ENCODE results near the gene NTRK3.
A peak's percentile ranks its signal among the peaks of the same experiment; 100 is the strongest.

Gene NTRK3

DNA sequence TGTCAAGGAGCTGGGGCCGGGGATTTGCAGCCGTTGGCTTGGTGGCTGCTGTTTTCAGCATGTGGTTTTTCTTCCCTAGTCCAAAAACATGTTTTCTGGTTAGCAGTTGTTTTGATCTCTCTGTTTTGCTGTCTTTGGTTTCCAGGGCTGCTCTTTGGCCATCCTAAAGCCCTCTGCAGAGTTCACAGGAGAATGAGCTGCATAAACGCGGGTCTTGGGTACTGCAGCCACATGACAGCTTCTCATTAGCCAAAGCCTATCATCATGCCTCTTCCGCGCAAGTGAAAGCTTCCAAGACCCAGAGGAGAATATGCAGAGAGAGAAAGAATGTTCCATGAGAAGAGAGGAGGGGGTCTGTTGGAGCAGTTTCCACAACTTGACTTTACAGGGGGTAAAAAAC lies 138.5 kb downstream of the NTRK3 start:
- no peak overlapping the region for H3K4me3 ChIP-seq (ENCODE audit: severe bottlenecking)

DNA sequence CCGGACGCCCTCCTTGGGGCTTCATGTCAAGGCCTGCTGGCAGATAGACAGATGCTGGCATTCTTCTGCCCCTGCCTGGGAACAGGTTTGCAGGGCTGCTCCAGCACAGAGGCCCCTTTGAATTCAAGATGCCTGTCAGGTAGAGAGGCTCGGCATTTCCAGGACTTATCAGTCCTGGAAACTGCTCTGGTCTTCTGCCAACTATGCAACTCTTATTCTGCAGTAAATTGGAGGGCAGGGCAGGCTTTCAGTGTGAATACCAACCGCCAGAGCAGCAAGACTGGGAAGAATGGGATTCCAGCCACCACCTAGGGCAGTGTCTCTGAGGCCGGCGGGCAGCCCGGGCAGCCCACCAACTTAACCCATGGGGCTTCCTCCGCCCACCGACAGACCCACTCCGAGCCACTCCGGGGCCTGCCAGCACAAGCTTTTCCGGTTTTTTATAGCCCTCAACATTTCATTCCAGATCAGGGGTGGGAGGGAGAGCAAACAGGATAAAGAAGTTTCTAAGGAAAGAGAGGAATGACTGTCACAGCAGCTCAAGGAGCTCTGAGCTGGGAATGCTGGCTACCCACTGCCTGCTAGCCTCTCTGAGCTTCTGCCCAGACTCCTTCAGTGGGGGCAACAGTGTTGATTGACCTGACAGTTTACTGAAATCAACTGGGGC lies 140.9 kb downstream of the NTRK3 start:
- no peak overlapping the region for H3K27ac ChIP-seq (ENCODE audit: poor library complexity, severe bottlenecking)
- H3K9me3 ChIP-seq (ENCODE audit: severe bottlenecking) = no peaks in the 10 kb centered on the region
- no peaks in the 10 kb centered on the region for H3K36me3 ChIP-seq (ENCODE audit: low read depth)
- TF ChIP-seq, protein P1, sequence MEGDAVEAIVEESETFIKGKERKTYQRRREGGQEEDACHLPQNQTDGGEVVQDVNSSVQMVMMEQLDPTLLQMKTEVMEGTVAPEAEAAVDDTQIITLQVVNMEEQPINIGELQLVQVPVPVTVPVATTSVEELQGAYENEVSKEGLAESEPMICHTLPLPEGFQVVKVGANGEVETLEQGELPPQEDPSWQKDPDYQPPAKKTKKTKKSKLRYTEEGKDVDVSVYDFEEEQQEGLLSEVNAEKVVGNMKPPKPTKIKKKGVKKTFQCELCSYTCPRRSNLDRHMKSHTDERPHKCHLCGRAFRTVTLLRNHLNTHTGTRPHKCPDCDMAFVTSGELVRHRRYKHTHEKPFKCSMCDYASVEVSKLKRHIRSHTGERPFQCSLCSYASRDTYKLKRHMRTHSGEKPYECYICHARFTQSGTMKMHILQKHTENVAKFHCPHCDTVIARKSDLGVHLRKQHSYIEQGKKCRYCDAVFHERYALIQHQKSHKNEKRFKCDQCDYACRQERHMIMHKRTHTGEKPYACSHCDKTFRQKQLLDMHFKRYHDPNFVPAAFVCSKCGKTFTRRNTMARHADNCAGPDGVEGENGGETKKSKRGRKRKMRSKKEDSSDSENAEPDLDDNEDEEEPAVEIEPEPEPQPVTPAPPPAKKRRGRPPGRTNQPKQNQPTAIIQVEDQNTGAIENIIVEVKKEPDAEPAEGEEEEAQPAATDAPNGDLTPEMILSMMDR (IDR thresholded peaks at IDR 0.05; ENCODE audit: poor library complexity, severe bottlenecking) = no peak
- ATAC-seq (ENCODE audit: low read depth) (peak; percentile 30; the same call in 2 of the 3 replicates), DNase-seq (ENCODE audit: low spot score) (no peak)
- H3K4me1 ChIP-seq (ENCODE audit: insufficient read depth, poor library complexity, severe bottlenecking) = no peaks in the 10 kb centered on the region
- H3K4me3 ChIP-seq (ENCODE audit: severe bottlenecking) = no peak overlapping the region
- H3K27me3 ChIP-seq (ENCODE audit: insufficient read depth, poor library complexity, severe bottlenecking) = peaks cover 5% of the 10 kb centered on the region

More for the DNA sequence above, 138.5 kb downstream of the NTRK3 start:
- ATAC-seq (ENCODE audit: low read depth) (no peak), DNase-seq (ENCODE audit: low spot score) (no peak)
- Histone ChIP-seq H3K9me3 (ENCODE audit: severe bottlenecking) (no peaks in the 10 kb centered on the region), H3K4me1 (ENCODE audit: insufficient read depth, poor library complexity, severe bottlenecking) (no peaks in the 10 kb centered on the region), H3K27me3 (ENCODE audit: insufficient read depth, poor library complexity, severe bottlenecking) (peaks cover 9% of the 10 kb centered on the region), H3K27ac (ENCODE audit: poor library complexity, severe bottlenecking) (no peak overlapping the region), H3K36me3 (ENCODE audit: low read depth) (no peaks in the 10 kb centered on the region)
- TF ChIP-seq, protein P1 (IDR thresholded peaks at IDR 0.05; ENCODE audit: poor library complexity, severe bottlenecking) = no peak

DNA sequence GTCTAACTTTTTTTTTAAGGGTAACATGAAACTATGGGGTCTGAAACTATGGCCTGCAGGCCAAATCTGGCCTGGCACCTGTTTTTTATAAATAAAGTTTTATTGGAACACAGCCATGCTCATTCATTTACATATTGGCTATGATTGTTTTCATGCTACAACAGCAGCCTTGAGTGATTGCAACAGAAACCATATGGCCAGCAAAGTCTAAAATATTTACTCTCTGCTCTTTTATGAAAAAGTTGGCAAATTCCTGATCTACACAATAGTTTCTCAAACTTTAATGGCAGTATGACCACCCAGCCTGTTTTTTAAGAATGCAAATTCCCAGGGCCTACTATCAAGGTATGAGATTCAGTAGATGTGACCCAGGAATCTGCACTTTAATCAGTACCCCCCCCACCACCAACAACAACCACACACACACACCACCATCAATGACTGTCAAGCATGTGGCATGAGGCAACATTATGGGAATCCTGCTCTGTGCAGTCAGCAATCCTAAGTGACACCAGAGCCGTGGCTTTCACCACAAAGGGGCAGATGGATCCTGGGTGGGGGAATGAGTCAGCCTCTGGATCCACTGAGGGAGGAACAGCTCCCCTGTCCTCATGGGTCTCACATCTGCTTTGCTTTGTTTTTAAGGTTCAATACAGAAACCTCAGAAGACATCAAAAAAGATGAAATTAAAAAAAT lies 142.8 kb downstream of the NTRK3 start:
- Histone ChIP-seq H3K4me3 (ENCODE audit: severe bottlenecking) (no peak overlapping the region), H3K9me3 (ENCODE audit: severe bottlenecking) (no peaks in the 10 kb centered on the region), H3K27me3 (ENCODE audit: insufficient read depth, poor library complexity, severe bottlenecking) (peaks cover 17% of the 10 kb centered on the region), H3K36me3 (ENCODE audit: low read depth) (no peaks in the 10 kb centered on the region), H3K4me1 (ENCODE audit: insufficient read depth, poor library complexity, severe bottlenecking) (no peaks in the 10 kb centered on the region), H3K27ac (ENCODE audit: poor library complexity, severe bottlenecking) (no peak overlapping the region)
- no peak for ATAC-seq (ENCODE audit: low read depth)
- TF ChIP-seq, protein P1 (IDR thresholded peaks at IDR 0.05; ENCODE audit: poor library complexity, severe bottlenecking) = no peak
- no peak for DNase-seq (ENCODE audit: low spot score)

DNA sequence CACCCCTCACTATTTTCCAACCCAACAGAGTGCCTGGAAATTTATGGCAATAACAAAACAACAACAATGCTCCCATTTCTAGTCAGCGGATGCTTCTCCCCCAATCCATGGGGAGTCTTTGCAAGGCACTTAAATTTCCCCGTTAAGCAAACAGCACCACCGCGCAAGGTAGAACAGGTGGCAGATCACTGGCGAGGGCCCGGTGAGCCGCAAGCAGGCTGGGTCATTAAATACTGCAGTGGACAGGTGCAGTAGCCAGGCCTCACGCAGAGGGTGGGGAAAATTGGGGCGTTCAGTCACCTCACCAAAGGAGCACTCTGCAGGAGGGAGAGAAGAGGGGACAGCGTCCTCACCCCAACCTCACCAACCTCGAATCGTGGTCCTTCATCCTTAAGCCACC lies 147.5 kb downstream of the NTRK3 start:
- Histone ChIP-seq H3K36me3 (ENCODE audit: low read depth) (no peaks in the 10 kb centered on the region), H3K4me1 (ENCODE audit: insufficient read depth, poor library complexity, severe bottlenecking) (no peaks in the 10 kb centered on the region), H3K9me3 (ENCODE audit: severe bottlenecking) (no peaks in the 10 kb centered on the region), H3K27me3 (ENCODE audit: insufficient read depth, poor library complexity, severe bottlenecking) (peaks cover 20% of the 10 kb centered on the region), H3K27ac (ENCODE audit: poor library complexity, severe bottlenecking) (no peak overlapping the region), H3K4me3 (ENCODE audit: severe bottlenecking) (no peak overlapping the region)
- DNase-seq (ENCODE audit: low spot score) = no peak
- TF ChIP-seq, protein P1 (IDR thresholded peaks at IDR 0.05; ENCODE audit: poor library complexity, severe bottlenecking) = no peak
- ATAC-seq (ENCODE audit: low read depth) = no peak

DNA sequence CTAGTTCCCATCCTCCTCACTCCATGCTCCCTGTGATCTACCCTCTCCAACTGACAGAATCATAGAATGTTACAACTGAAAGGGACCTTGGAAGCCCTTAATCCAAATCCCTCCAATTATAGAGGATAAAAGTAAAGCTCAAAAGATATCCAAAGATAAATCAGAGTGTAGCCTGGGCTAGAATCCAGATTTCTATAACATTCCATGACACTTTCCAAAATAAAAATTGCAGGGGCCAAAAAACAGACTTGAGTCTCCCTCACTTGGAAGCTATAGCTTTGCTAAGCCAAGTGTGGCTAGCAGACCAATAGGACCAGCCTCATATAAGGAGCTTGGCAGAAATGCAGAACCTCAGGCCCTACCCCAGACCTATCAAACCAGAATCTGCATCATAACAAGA lies 148.1 kb downstream of the NTRK3 start:
- no peak for ATAC-seq (ENCODE audit: low read depth)
- DNase-seq (ENCODE audit: low spot score) = no peak
- H3K4me1 ChIP-seq (ENCODE audit: insufficient read depth, poor library complexity, severe bottlenecking) = no peaks in the 10 kb centered on the region
- H3K27ac ChIP-seq (ENCODE audit: poor library complexity, severe bottlenecking) = no peak overlapping the region
- H3K36me3 ChIP-seq (ENCODE audit: low read depth) = no peaks in the 10 kb centered on the region
- H3K27me3 ChIP-seq (ENCODE audit: insufficient read depth, poor library complexity, severe bottlenecking) = peaks cover 20% of the 10 kb centered on the region
- no peak overlapping the region for H3K4me3 ChIP-seq (ENCODE audit: severe bottlenecking)
- H3K9me3 ChIP-seq (ENCODE audit: severe bottlenecking) = no peaks in the 10 kb centered on the region
- TF ChIP-seq, protein P1 (IDR thresholded peaks at IDR 0.05; ENCODE audit: poor library complexity, severe bottlenecking) = no peak

Measured in RWPE2 (cell line).